Naive thymus-derived CD4-positive, alpha-beta T cell (primary cell): ENCODE measurements around the gene RPS28. TPM values are rescaled to one million over a fixed set of nuclear protein-coding genes. Genes with fewer than 3 reads are reported as not detected.
A peak's percentile ranks its signal among the peaks of the same experiment; 100 is the strongest.
"Not testable (repeated sequence)": the region's sequence is repeated elsewhere in the genome, so short reads cannot be mapped to it uniquely, and the experiment has no call there.

Source experiments
- ATAC-seq: fragments of 150-1000 bp; cut with Tn5 transposase; 2 replicates; pipeline ENCODE4 v1.10.0; 2021; ENCODE audit warnings: mild to moderate bottlenecking, moderate library complexity
- CTCF ChIA-PET: fragments of 350-600 bp; sonication (Branson Sonifier 250); formaldehyde crosslinking; loops from one replicate; lab custom pipeline; 2021; ENCODE audit warnings: antibody characterized with exemption; lab: Charles Lee
- POLR2A ChIA-PET: fragments of 350-600 bp; sonication (Branson Sonifier 250); formaldehyde crosslinking; loops from one replicate; lab custom pipeline; 2021; ENCODE audit warnings: antibody characterized with exemption, inconsistent platforms; lab: Charles Lee
- DNase-seq, 9 donors: peaks; one replicate each; pipeline versions ENCODE4 v3.0.0 to v3.0.0-alpha.2; 2020 to 2022; ENCODE audit warnings: mixed read lengths in 1 of 9
- H3K27ac ChIP-seq: one replicate; pipeline ENCODE4 v1.7.0; 2013; ENCODE audit warnings: mild to moderate bottlenecking, low read depth, low read length, moderate library complexity
- H3K27me3 ChIP-seq, 2 donors: one replicate each; pipeline ENCODE4 v1.7.0; 2013; ENCODE audit warnings: low read length in 2 of 2, mild to moderate bottlenecking in 2 of 2, moderate library complexity in 2 of 2; ENCODE audit not compliant: control insufficient read depth in 2 of 2, insufficient read depth in 2 of 2
- H3K36me3 ChIP-seq, 3 experiments: 1 replicate in 2 of 3; 2 replicates in 1 of 3; pipeline ENCODE4 v1.7.0; 2013; ENCODE audit warnings: low read length in 3 of 3, mild to moderate bottlenecking in 3 of 3, moderate library complexity in 1 of 3; ENCODE audit not compliant: insufficient read depth in 3 of 3, control insufficient read depth in 2 of 3
- H3K4me1 ChIP-seq, 2 donors: one replicate each; pipeline ENCODE4 v1.7.0; 2013; ENCODE audit warnings: low read length in 2 of 2, mild to moderate bottlenecking in 2 of 2, moderate library complexity in 1 of 2; ENCODE audit not compliant: control insufficient read depth in 2 of 2, insufficient read depth in 2 of 2
- H3K4me3 ChIP-seq: 2 replicates; pipeline ENCODE4 v1.7.0; 2013; ENCODE audit warnings: mild to moderate bottlenecking, low read length
- H3K9me3 ChIP-seq, 3 experiments: 1 replicate in 2 of 3; 2 replicates in 1 of 3; pipeline ENCODE4 v1.7.0; 2013; ENCODE audit warnings: low read length in 3 of 3; ENCODE audit not compliant: control insufficient read depth in 2 of 3
- H3K27ac Mint-ChIP-seq, 9 donors: one replicate each; pipeline ENCODE4 v1.8.0; 2020 to 2022; ENCODE audit warnings: mixed read lengths in 9 of 9, mild to moderate bottlenecking in 8 of 9, moderate library complexity in 5 of 9, inconsistent platforms in 2 of 9
- H3K27me3 Mint-ChIP-seq, 5 donors: one replicate each; pipeline ENCODE4 v1.8.0; 2021 to 2022; ENCODE audit warnings: mixed read lengths in 5 of 5, mild to moderate bottlenecking in 1 of 5
- H3K36me3 Mint-ChIP-seq, 5 donors: one replicate each; pipeline ENCODE4 v1.8.0; 2020 to 2022; ENCODE audit warnings: mixed read lengths in 5 of 5, mild to moderate bottlenecking in 3 of 5, inconsistent platforms in 1 of 5
- H3K4me1 Mint-ChIP-seq, 7 donors: one replicate each; pipeline ENCODE4 v1.8.0; 2020 to 2022; ENCODE audit warnings: mixed read lengths in 7 of 7, mild to moderate bottlenecking in 3 of 7, inconsistent platforms in 1 of 7
- H3K4me3 Mint-ChIP-seq, 10 donors: one replicate each; pipeline ENCODE4 v1.8.0; 2020 to 2022; ENCODE audit warnings: mild to moderate bottlenecking in 10 of 10, mixed read lengths in 10 of 10, moderate library complexity in 6 of 10, inconsistent platforms in 2 of 10
- H3K9me3 Mint-ChIP-seq, 11 donors: one replicate each; pipeline ENCODE4 v1.8.0; 2020 to 2022; ENCODE audit warnings: mixed read lengths in 11 of 11, mild to moderate bottlenecking in 4 of 11, inconsistent platforms in 1 of 11, moderate library complexity in 1 of 11
- intact Hi-C, 2 donors: fragments of 100-400 bp; cut with micrococcal nuclease; formaldehyde crosslinking; loops; one replicate each; pipeline ENCODE4 v1.15.1; 2023
- polyA plus RNA-seq, 2 donors: library from polyadenylated mRNA; unstranded; fragments of 300-500 nt; fragmentation: Illumina TruSeq; gene quantifications; one replicate each; pipeline ENCODE4 v1.2.3, GENCODE V29; 2021
- total RNA-seq, 6 experiments: library from RNA in 5 of 6; stranded (reverse) in 5 of 6; gene quantifications; 1 replicate in 5 of 6; 2 replicates in 1 of 6; pipeline ENCODE4 v1.2.3 and lab custom pipeline; 2021 to 2026

Gene RPS28
- total and polyA plus RNA-seq, 7 experiments from 2014 or later: 2,319 to 4,111 (median 3,564) TPM

GRCh38 chr19:8318835-8319234, 2.5 kb upstream of the RPS28 start:
- H3K27me3 ChIP-seq, H3K9me3 ChIP-seq, H3K27ac ChIP-seq, H3K4me3 ChIP-seq, ATAC-seq, DNase-seq, H3K9me3 Mint-ChIP-seq, H3K27me3 Mint-ChIP-seq, CTCF ChIA-PET, intact Hi-C loops: not testable (repeated sequence)
- Mint-ChIP-seq H3K4me3 (peak overlapping the region in 4 of 10 donors; percentile 9 to 25 (median 18)), H3K4me1 (peaks cover 16 to 44% (median 29%) of the 10 kb centered on the region in 7 donors), H3K36me3 (peaks cover 0 to 13% (median 0%) of the 10 kb centered on the region in 5 donors), H3K27ac (peak overlapping the region in 3 of 9 donors; percentile 25 to 82 (median 58))
- POLR2A ChIA-PET: interaction anchor here (0.7 to 0.9 kb wide), 2 partner anchors 9 to 11 kb away, joined by 3 to 4 read pairs; partner anchors contain the start of gene CD320
- Histone ChIP-seq H3K4me1 (peaks cover 25% of the 10 kb centered on the region in 2 donors), H3K36me3 (peaks cover 4 to 56% (median 4%) of the 10 kb centered on the region in 3 experiments)

GRCh38 chr19:8319807-8320520, 1.3 kb upstream of the RPS28 start:
- H3K4me1 ChIP-seq: peaks cover 25% of the 10 kb centered on the region in 2 donors
- intact Hi-C loops: loop anchor here (2.0 kb wide), 2 partner anchors 111 to 125 kb away; partner anchors contain the start of genes HNRNPM (in 2 of the 2) and CERS4 (in 1 of the 2)
- Mint-ChIP-seq H3K27ac (peak overlapping the region; percentile 94 to 99 (median 98)), H3K27me3 (no peaks in the 10 kb centered on the region), H3K36me3 (peaks cover 0 to 13% (median 0%) of the 10 kb centered on the region in 5 donors), H3K4me1 (peaks cover 16 to 44% (median 29%) of the 10 kb centered on the region in 7 donors), H3K9me3 (peaks cover 0 to 1% (median 0%) of the 10 kb centered on the region in 11 donors), H3K4me3 (peak overlapping the region; percentile 90 to 99 (median 98))
- POLR2A ChIA-PET: interaction anchor here (2.1 to 4.5 kb wide), 3 partner anchors 9 to 376 kb away, joined by 7 to 31 read pairs (median 12); partner anchors contain the start of gene TIMM44
- CTCF ChIA-PET: interaction anchor here (0.7 to 1.3 kb wide), 3 partner anchors 9 to 1776 kb away, joined by 3 to 5 read pairs (median 3); no protein-coding TSS in a partner anchor
- H3K27ac ChIP-seq: peak overlapping the region; percentile 96
- H3K4me3 ChIP-seq: peak overlapping the region; percentile 98
- ATAC-seq (no peak), DNase-seq (no peak)
- no peaks in the 10 kb centered on the region for H3K9me3 ChIP-seq
- no peaks in the 10 kb centered on the region for H3K27me3 ChIP-seq
- H3K36me3 ChIP-seq: peaks cover 4 to 57% (median 4%) of the 10 kb centered on the region in 3 experiments

- peaks cover 16 to 44% (median 29%) of the 10 kb centered on the region in 7 donors for H3K4me1 Mint-ChIP-seq
- H3K27me3 ChIP-seq: no peaks in the 10 kb centered on the region
- peak overlapping the region; percentile 98 for H3K4me3 ChIP-seq
- peaks cover 25% of the 10 kb centered on the region in 2 donors for H3K4me1 ChIP-seq
- ATAC-seq: peak; percentile 2
- H3K27me3 Mint-ChIP-seq: no peaks in the 10 kb centered on the region
- no peak for DNase-seq
- intact Hi-C loops: loop anchor here (1.0 to 2.0 kb wide), 10 partner anchors 12 to 1122 kb away; partner anchors contain the start of genes CD320 (in 2 of the 2), HNRNPM (in 2 of the 2), RAB11B (in 2 of the 2) and TIMM44 (in 2 of the 2)
- H3K36me3 ChIP-seq: peaks cover 4 to 51% (median 4%) of the 10 kb centered on the region in 3 experiments
- H3K9me3 Mint-ChIP-seq: peaks cover 0 to 1% (median 0%) of the 10 kb centered on the region in 11 donors
- ChIA-PET POLR2A (interaction anchor here (0.6 to 4.5 kb wide), 8 partner anchors 10 to 377 kb away, joined by 3 to 31 read pairs (median 4); partner anchors contain the start of genes MYO1F, TIMM44 and ZNF414), CTCF (interaction anchor here (1.2 to 1.3 kb wide), 3 partner anchors 9 to 51 kb away, joined by 3 to 5 read pairs (median 3); no protein-coding TSS in a partner anchor)
- peak overlapping the region; percentile 90 to 99 (median 98) for H3K4me3 Mint-ChIP-seq
- H3K9me3 ChIP-seq: no peaks in the 10 kb centered on the region
- peaks cover 0 to 13% (median 0%) of the 10 kb centered on the region in 5 donors for H3K36me3 Mint-ChIP-seq
- H3K27ac Mint-ChIP-seq: peak overlapping the region; percentile 94 to 99 (median 98)
- peak overlapping the region; percentile 96 for H3K27ac ChIP-seq
Measured at GRCh38 chr19:8320564-8321066, 681 bp upstream of the RPS28 start.

- peaks cover 0 to 4% (median 0%) of the 10 kb centered on the region in 5 donors for H3K27me3 Mint-ChIP-seq
- Histone ChIP-seq H3K27me3 (no peaks in the 10 kb centered on the region), H3K4me1 (peaks cover 25% of the 10 kb centered on the region in 2 donors), H3K27ac (peak overlapping the region; percentile 96), H3K4me3 (peak overlapping the region; percentile 98), H3K9me3 (no peaks in the 10 kb centered on the region), H3K36me3 (peaks cover 4 to 37% (median 4%) of the 10 kb centered on the region in 3 experiments)
- ATAC-seq: no peak
- peaks cover 0 to 1% (median 0%) of the 10 kb centered on the region in 11 donors for H3K9me3 Mint-ChIP-seq
- H3K4me1 Mint-ChIP-seq: peaks cover 16 to 43% (median 27%) of the 10 kb centered on the region in 7 donors
- DNase-seq: no peak
- peak overlapping the region; percentile 94 to 99 (median 98) for H3K27ac Mint-ChIP-seq
- peak overlapping the region; percentile 90 to 99 (median 98) for H3K4me3 Mint-ChIP-seq
- intact Hi-C loops: loop anchor here (1.0 to 2.0 kb wide), 10 partner anchors 14 to 1124 kb away; partner anchors contain the start of genes CD320 (in 2 of the 2), HNRNPM (in 2 of the 2), RAB11B (in 2 of the 2) and TIMM44 (in 2 of the 2)
- POLR2A ChIA-PET: interaction anchor here (0.6 to 4.5 kb wide), 9 partner anchors 9 to 378 kb away, joined by 3 to 31 read pairs (median 3); partner anchors contain the start of genes KANK3, RAB11B and TIMM44
- CTCF ChIA-PET: interaction anchor here (1.2 kb wide), 1 partner anchor 52 kb away, joined by 3 read pairs; no protein-coding TSS in a partner anchor
- H3K36me3 Mint-ChIP-seq: peaks cover 0 to 15% (median 0%) of the 10 kb centered on the region in 5 donors
Measured at GRCh38 chr19:8321986-8322637, 816 bp downstream of the RPS28 start.

GRCh38 chr19:8322638-8322997, 1.3 kb downstream of the RPS28 start:
- H3K4me3 Mint-ChIP-seq: peak overlapping the region; percentile 90 to 99 (median 98)
- peaks cover 0 to 6% (median 0%) of the 10 kb centered on the region in 5 donors for H3K27me3 Mint-ChIP-seq
- ChIA-PET CTCF (no interaction called here), POLR2A (interaction anchor here (0.9 to 4.5 kb wide), 3 partner anchors 8 to 19 kb away, joined by 3 to 31 read pairs (median 15); partner anchors contain the start of gene KANK3)
- Histone ChIP-seq H3K27ac (peak overlapping the region; percentile 96), H3K27me3 (no peaks in the 10 kb centered on the region), H3K9me3 (no peaks in the 10 kb centered on the region), H3K4me1 (peaks cover 25% of the 10 kb centered on the region in 2 donors), H3K36me3 (peaks cover 4 to 37% (median 4%) of the 10 kb centered on the region in 3 experiments), H3K4me3 (peak overlapping the region; percentile 98)
- H3K9me3 Mint-ChIP-seq: peaks cover 0 to 1% (median 0%) of the 10 kb centered on the region in 11 donors
- H3K4me1 Mint-ChIP-seq: peaks cover 16 to 38% (median 27%) of the 10 kb centered on the region in 7 donors
- peaks cover 0 to 15% (median 0%) of the 10 kb centered on the region in 5 donors for H3K36me3 Mint-ChIP-seq
- intact Hi-C loops: no loop called here
- ATAC-seq (no peak), DNase-seq (no peak)
- H3K27ac Mint-ChIP-seq: peak overlapping the region in 8 of 9 donors; percentile 15 to 99 (median 97)
